HepG2 (cell line): ENCODE data around the gene THRA. TPM values are rescaled to one million over a fixed set of nuclear protein-coding genes. Genes with fewer than 3 reads are reported as not detected.

Experiments used
- ATAC-seq: fragments of 200-7000 bp; cut with Tn5 transposase; 3 replicates; pipeline ENCODE4 v1.9.1; 2020; ENCODE audit warnings: mild to moderate bottlenecking, moderate library complexity
- BruUV-seq: library from RNA; stranded (reverse); fragments of 400-500 nt; replicated peaks from 2 replicates; lab custom pipeline; 2021; lab: Mats Ljungman, UMichigan
- CTCF ChIA-PET: fragments of 300-600 bp; formaldehyde crosslinking; extraction: SDS; loops from one replicate; lab custom pipeline; 2021; ENCODE audit warnings: low total read pairs, inconsistent platforms, low intra/inter-chr PET ratio; lab: Yijun Ruan, JAX
- POLR2A ChIA-PET: fragments of 350-600 bp; sonication (Branson Sonifier 250); formaldehyde crosslinking; loops from one replicate; lab custom pipeline; 2020; ENCODE audit warnings: antibody characterized with exemption, inconsistent platforms; lab: Yijun Ruan, JAX
- DNase-seq: peaks from one replicate; pipeline ENCODE4 v3.0.0-alpha.2; 2015; ENCODE audit warnings: low spot score
- FAIRE-seq: peaks from 3 replicates; lab custom pipeline; 2011; peaks lifted over from hg19 to GRCh38; lab: Jason Lieb, UNC
- H2AFZ ChIP-seq: one replicate; pipeline ENCODE4 v1.6.1; 2011; ENCODE audit warnings: low read length, inconsistent platforms
- H3K27ac ChIP-seq: fragments of 300-600 bp; 3 replicates; pipeline ENCODE4 v1.8.0; 2011; ENCODE audit warnings: mixed run types, mild to moderate bottlenecking, mixed read lengths, low read length, inconsistent platforms; ENCODE audit not compliant: insufficient read depth; ENCODE audit errors: extremely low read length
- H3K27me3 ChIP-seq, 2 experiments: fragments of 200-600 bp in 1 of 2; 2 replicates in 1 of 2; 3 replicates in 1 of 2; pipeline versions ENCODE4 v1.6.0 to v1.8.0; 2011; ENCODE audit warnings: low read length in 2 of 2, mild to moderate bottlenecking in 2 of 2, moderate library complexity in 2 of 2, inconsistent platforms in 1 of 2; ENCODE audit not compliant: insufficient read depth in 2 of 2, control insufficient read depth in 1 of 2
- H3K36me3 ChIP-seq, 2 experiments: fragments of 200-600 bp in 1 of 2; replicated peaks in 1 of 2; 2 replicates in 1 of 2; 3 replicates in 1 of 2; pipeline versions ENCODE4 v1.5.1 to v1.8.0; 2011; ENCODE audit warnings: low read length in 2 of 2, inconsistent platforms in 1 of 2; ENCODE audit not compliant: insufficient read depth in 2 of 2, control insufficient read depth in 1 of 2
- H3K4me1 ChIP-seq: 2 replicates; pipeline ENCODE4 v1.5.1; 2012; ENCODE audit warnings: low read length, inconsistent platforms; ENCODE audit not compliant: insufficient read depth
- H3K4me2 ChIP-seq: 2 replicates; pipeline ENCODE4 v1.6.0; 2011; ENCODE audit warnings: low read depth, low read length, inconsistent platforms
- H3K4me3 ChIP-seq, 3 experiments: fragments of 200-600 bp in 1 of 3; sonication (generic), shearing (Covaris generic) in 1 of 3; replicated peaks in 1 of 3; 2 replicates each; pipeline ENCODE4 v1.5.1; 2011 to 2016; ENCODE audit warnings: low read length in 3 of 3, inconsistent platforms in 2 of 3, low read depth in 2 of 3, mild to moderate bottlenecking in 2 of 3, control low read depth in 1 of 3, mixed read lengths in 1 of 3; ENCODE audit not compliant: insufficient read depth in 1 of 3
- H3K79me2 ChIP-seq: one replicate; pipeline ENCODE4 v1.6.1; 2011; ENCODE audit warnings: low read length, inconsistent platforms; ENCODE audit not compliant: insufficient read depth
- H3K9ac ChIP-seq: 2 replicates; pipeline ENCODE4 v1.6.0; 2011; ENCODE audit warnings: mild to moderate bottlenecking, low read depth, low read length, inconsistent platforms; ENCODE audit not compliant: insufficient read depth
- H3K9me3 ChIP-seq: 2 replicates; pipeline ENCODE4 v1.5.1; 2012; ENCODE audit warnings: mild to moderate bottlenecking, low read length
- H4K20me1 ChIP-seq: 2 replicates; pipeline ENCODE4 v1.6.0; 2011; ENCODE audit warnings: inconsistent platforms, mild to moderate bottlenecking, low read length, moderate library complexity; ENCODE audit not compliant: insufficient read depth
- BCL6 ChIP-seq: IDR thresholded peaks from 2 replicates; pipeline ENCODE4 v1.6.1; 2016; ENCODE audit warnings: missing genetic modification reagents, missing compliant biosample characterization
- KDM6A ChIP-seq: IDR thresholded peaks from 2 replicates; pipeline ENCODE4 v1.6.1; 2016; ENCODE audit warnings: low read depth
- MAF1 ChIP-seq: sonication (generic); formaldehyde crosslinking; IDR thresholded peaks from 2 replicates; pipeline ENCODE4 v1.5.0; 2020; ENCODE audit warnings: missing genetic modification reagents, borderline replicate concordance
- PHF5A ChIP-seq: IDR thresholded peaks from one replicate; pipeline ENCODE4 v1.6.1; 2018; ENCODE audit warnings: low read depth, missing genetic modification reagents; ENCODE audit not compliant: unreplicated experiment
- SETDB1 ChIP-seq: sonication (generic); formaldehyde crosslinking; IDR thresholded peaks from 2 replicates; pipeline ENCODE4 v1.5.1; 2020; ENCODE audit warnings: missing genetic modification reagents, mild to moderate bottlenecking, borderline replicate concordance
- TEAD3 ChIP-seq: optimal IDR thresholded peaks from 2 replicates; pipeline ENCODE3; 2016; ENCODE audit warnings: borderline replicate concordance
- TRIM24 ChIP-seq: sonication (generic); formaldehyde crosslinking; IDR thresholded peaks from 2 replicates; pipeline ENCODE4 v1.8.0; 2022; ENCODE audit warnings: mild to moderate bottlenecking, missing genetic modification reagents
- ZMYM4 ChIP-seq: sonication (generic); formaldehyde crosslinking; IDR thresholded peaks from 2 replicates; pipeline ENCODE4 v1.8.1; 2023; ENCODE audit warnings: mild to moderate bottlenecking, missing genetic modification reagents
- ZNF224 ChIP-seq: sonication (generic); formaldehyde crosslinking; IDR thresholded peaks from 2 replicates; pipeline ENCODE4 v1.5.0; 2020; ENCODE audit warnings: mild to moderate bottlenecking, missing genetic modification reagents
- ZNF552 ChIP-seq: sonication (generic); formaldehyde crosslinking; IDR thresholded peaks from 2 replicates; pipeline ENCODE4 v1.9.0; 2022; ENCODE audit warnings: missing genetic modification reagents, mild to moderate bottlenecking, borderline replicate concordance
- ZNF749 ChIP-seq: sonication (generic); formaldehyde crosslinking; IDR thresholded peaks from 2 replicates; pipeline ENCODE4 v1.8.0; 2022; ENCODE audit warnings: mild to moderate bottlenecking, missing genetic modification reagents, moderate library complexity, borderline replicate concordance
- ZNF768 ChIP-seq: sonication (generic); formaldehyde crosslinking; IDR thresholded peaks from 2 replicates; pipeline ENCODE4 v1.4.0; 2020; ENCODE audit warnings: missing genetic modification reagents
- WGBS: methylation state at CpG from one replicate; pipeline ENCODE4 v1.1.6; 2017; ENCODE audit warnings: low lambda C conversion rate; 5-methylcytosine and 5-hydroxymethylcytosine counted together
- in situ Hi-C: cut with HindIII; loops from 2 replicates; pipeline ENCODE4 v1.10.0; 2017; ENCODE audit warnings: low pct_unique_long_range_greater_than_20kb; ENCODE audit not compliant: extremely low pct_ligation_motif_present
- intact Hi-C: fragments of 100-400 bp; cut with micrococcal nuclease; formaldehyde crosslinking; loops from one replicate; pipeline ENCODE4 v1.10.0; 2022; ENCODE audit not compliant: unreplicated experiment
- polyA plus RNA-seq, 8 experiments: library from polyadenylated mRNA; depleted of rRNA in 3 of 8; stranded (reverse) in 7 of 8; unstranded in 1 of 8; fragments of >200 nt; fragmentation: Illumina TruSeq in 4 of 8; extraction: Trizol in 4 of 8; gene quantifications; 2 replicates each; pipeline versions ENCODE4 v1.2.1 to v1.2.3, GENCODE V29; 2011 to 2016; ENCODE audit warnings: low read depth in 4 of 8, missing spikeins in 1 of 8, mixed read lengths in 1 of 8; ENCODE audit not compliant: insufficient read depth in 1 of 8
- total RNA-seq, 5 experiments: library from RNA; depleted of rRNA; stranded (reverse); fragments of >200 nt; fragmentation: Illumina TruSeq; extraction: Trizol; gene quantifications; 2 replicates each; pipeline ENCODE4 v1.2.3, GENCODE V29; 2016; ENCODE audit warnings: low read depth in 1 of 5
- TF ChIP-seq, protein P1 (sequence below): IDR thresholded peaks from 2 replicates; pipeline ENCODE4 v1.6.1; 2016; ENCODE audit warnings: low read depth, borderline replicate concordance
- TF ChIP-seq, protein P2 (sequence below): sonication (generic); formaldehyde crosslinking; IDR thresholded peaks from 2 replicates; pipeline ENCODE4 v1.9.0; 2021; ENCODE audit warnings: missing genetic modification reagents, mild to moderate bottlenecking, borderline replicate concordance
- TF ChIP-seq, protein P3 (sequence below): sonication (generic); formaldehyde crosslinking; IDR thresholded peaks from 2 replicates; pipeline ENCODE4 v1.4.0; 2020; ENCODE audit warnings: missing genetic modification reagents
- TF ChIP-seq, protein P4 (sequence below): sonication (generic); formaldehyde crosslinking; IDR thresholded peaks from 2 replicates; pipeline ENCODE4 v1.4.0; 2020; ENCODE audit warnings: mild to moderate bottlenecking, missing genetic modification reagents
- TF ChIP-seq, protein P5 (sequence below): IDR thresholded peaks from 2 replicates; pipeline ENCODE4 v1.6.1; 2012; ENCODE audit warnings: inconsistent platforms
- TF ChIP-seq, protein P6 (sequence below): sonication (generic); formaldehyde crosslinking; IDR thresholded peaks from 2 replicates; pipeline ENCODE4 v1.4.0; 2020; ENCODE audit warnings: missing genetic modification reagents, borderline replicate concordance

The THRA gene
- total and polyA plus RNA-seq, 2 of the 13 experiments (the other 11 are each of a cell fraction or from before 2014, with no cell fraction given), result 8.0 to 9.9 TPM

DNA sequence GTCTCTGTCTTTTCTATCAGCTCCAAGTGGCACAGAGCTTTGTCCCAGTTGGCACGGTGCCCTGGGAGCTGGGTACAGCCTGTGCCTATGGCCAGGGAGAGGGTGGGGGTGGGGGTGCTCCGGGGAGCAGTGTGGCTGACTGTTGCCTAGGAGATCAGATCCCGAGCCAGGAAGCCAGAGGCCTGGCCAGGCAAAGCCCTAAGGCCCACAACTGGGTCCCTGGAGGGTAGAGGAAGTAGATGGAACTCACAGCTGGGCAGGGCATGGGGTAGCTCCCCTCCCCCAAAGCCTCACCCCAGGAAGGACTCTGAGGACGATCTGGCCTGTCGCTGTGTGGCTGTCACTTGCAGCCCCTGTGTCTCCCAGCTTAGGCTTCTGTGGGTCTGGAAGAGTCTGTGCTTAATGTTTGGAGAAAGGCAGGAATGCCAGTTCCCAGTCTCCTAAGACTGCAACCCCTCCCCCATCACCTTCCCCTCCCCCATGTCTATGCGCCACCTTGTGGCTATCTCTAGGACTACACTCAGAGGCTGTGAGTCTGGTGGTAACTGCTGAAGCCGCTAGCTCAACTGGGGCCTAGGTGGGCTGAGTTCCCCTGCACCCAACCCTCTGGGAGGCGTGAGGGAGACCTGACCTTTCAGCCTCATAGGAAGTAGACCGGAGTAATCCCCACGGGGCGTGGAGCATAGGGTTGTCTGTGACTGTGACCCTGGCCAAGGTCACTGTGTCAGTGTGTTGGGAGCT, 12.6 kb downstream of the THRA start:
- no TSS peak for BruUV-seq
- TF ChIP-seq, protein P1, sequence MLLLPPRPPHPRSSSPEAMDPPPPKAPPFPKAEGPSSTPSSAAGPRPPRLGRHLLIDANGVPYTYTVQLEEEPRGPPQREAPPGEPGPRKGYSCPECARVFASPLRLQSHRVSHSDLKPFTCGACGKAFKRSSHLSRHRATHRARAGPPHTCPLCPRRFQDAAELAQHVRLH (CRISPR knock-in tag), result 0 out of 2 replicates have a peak, but pooled peaks have one; percentile 85
- TF ChIP-seq SETDB1 (CRISPR knock-in tag), result no peak
- TF ChIP-seq, protein P2, sequence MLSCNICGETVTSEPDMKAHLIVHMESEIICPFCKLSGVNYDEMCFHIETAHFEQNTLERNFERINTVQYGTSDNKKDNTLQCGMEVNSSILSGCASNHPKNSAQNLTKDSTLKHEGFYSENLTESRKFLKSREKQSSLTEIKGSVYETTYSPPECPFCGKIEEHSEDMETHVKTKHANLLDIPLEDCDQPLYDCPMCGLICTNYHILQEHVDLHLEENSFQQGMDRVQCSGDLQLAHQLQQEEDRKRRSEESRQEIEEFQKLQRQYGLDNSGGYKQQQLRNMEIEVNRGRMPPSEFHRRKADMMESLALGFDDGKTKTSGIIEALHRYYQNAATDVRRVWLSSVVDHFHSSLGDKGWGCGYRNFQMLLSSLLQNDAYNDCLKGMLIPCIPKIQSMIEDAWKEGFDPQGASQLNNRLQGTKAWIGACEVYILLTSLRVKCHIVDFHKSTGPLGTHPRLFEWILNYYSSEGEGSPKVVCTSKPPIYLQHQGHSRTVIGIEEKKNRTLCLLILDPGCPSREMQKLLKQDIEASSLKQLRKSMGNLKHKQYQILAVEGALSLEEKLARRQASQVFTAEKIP (CRISPR knock-in tag), result no peak
- TF ChIP-seq, protein P3, sequence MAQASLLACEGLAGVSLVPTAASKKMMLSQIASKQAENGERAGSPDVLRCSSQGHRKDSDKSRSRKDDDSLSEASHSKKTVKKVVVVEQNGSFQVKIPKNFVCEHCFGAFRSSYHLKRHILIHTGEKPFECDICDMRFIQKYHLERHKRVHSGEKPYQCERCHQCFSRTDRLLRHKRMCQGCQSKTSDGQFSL (CRISPR knock-in tag), result peak; percentile 63; the same call in 1 of the 2 replicates
- TF ChIP-seq, protein P4, sequence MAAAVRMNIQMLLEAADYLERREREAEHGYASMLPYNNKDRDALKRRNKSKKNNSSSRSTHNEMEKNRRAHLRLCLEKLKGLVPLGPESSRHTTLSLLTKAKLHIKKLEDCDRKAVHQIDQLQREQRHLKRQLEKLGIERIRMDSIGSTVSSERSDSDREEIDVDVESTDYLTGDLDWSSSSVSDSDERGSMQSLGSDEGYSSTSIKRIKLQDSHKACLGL, result 0 out of 2 replicates have a peak, but pooled peaks have one; percentile 21
- TF ChIP-seq ZMYM4 (CRISPR knock-in tag), result peak; percentile 58; the same call in 1 of the 2 replicates
- TF ChIP-seq TRIM24 (CRISPR knock-in tag), result no peak
- peak; percentile 56 for TF ChIP-seq TEAD3 (CRISPR knock-in tag)
- TF ChIP-seq PHF5A, result peak; percentile 66
- TF ChIP-seq, protein P5, sequence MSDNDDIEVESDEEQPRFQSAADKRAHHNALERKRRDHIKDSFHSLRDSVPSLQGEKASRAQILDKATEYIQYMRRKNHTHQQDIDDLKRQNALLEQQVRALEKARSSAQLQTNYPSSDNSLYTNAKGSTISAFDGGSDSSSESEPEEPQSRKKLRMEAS, result peak; percentile 68; the same call in 1 of the 2 replicates
- TF ChIP-seq ZNF552 (CRISPR knock-in tag), result no peak
- TF ChIP-seq ZNF768 (CRISPR knock-in tag), result peak; percentile 40; the same call in 1 of the 2 replicates
- TF ChIP-seq BCL6 (CRISPR knock-in tag), result no peak; the same call in 1 of the 2 replicates
- TF ChIP-seq, protein P6, sequence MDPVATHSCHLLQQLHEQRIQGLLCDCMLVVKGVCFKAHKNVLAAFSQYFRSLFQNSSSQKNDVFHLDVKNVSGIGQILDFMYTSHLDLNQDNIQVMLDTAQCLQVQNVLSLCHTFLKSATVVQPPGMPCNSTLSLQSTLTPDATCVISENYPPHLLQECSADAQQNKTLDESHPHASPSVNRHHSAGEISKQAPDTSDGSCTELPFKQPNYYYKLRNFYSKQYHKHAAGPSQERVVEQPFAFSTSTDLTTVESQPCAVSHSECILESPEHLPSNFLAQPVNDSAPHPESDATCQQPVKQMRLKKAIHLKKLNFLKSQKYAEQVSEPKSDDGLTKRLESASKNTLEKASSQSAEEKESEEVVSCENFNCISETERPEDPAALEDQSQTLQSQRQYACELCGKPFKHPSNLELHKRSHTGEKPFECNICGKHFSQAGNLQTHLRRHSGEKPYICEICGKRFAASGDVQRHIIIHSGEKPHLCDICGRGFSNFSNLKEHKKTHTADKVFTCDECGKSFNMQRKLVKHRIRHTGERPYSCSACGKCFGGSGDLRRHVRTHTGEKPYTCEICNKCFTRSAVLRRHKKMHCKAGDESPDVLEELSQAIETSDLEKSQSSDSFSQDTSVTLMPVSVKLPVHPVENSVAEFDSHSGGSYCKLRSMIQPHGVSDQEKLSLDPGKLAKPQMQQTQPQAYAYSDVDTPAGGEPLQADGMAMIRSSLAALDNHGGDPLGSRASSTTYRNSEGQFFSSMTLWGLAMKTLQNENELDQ (CRISPR knock-in tag), result no peak
- TF ChIP-seq ZNF749 (CRISPR knock-in tag), result no peak
- no peak for TF ChIP-seq ZNF224 (CRISPR knock-in tag)
- TF ChIP-seq KDM6A (CRISPR knock-in tag), result no peak
- no peak for TF ChIP-seq MAF1 (CRISPR knock-in tag)

More for the DNA sequence above, 12.6 kb downstream of the THRA start:
- WGBS, result 61% methylated on average over 8 of the region's 11 CpGs
- peaks cover 49% of the 10 kb centered on the region for H3K4me1 ChIP-seq
- peaks cover 1 to 4% of the 10 kb centered on the region in 2 experiments; a peak in 1 of 5 replicates for H3K36me3 ChIP-seq
- no peak overlapping the region for H3K9ac ChIP-seq
- CTCF ChIA-PET, result interaction anchor here (0.6 to 2.4 kb wide), 9 partner anchors 11 to 61 kb away, joined by 3 to 25 read pairs (median 4); partner anchors contain the start of gene THRA
- no peak overlapping the region for H2AFZ ChIP-seq
- H4K20me1 ChIP-seq, result no peaks in the 10 kb centered on the region
- in situ Hi-C loops, result no loop called here
- FAIRE-seq (peak; percentile 95), DNase-seq (peak; percentile 71), ATAC-seq (peak; percentile 76)
- H3K4me3 ChIP-seq, result no peak overlapping the region
- intact Hi-C loops, result loop anchor here (2.0 kb wide), 2 partner anchors 37 to 61 kb away; partner anchors contain the start of gene CSF3
- POLR2A ChIA-PET, result interaction anchor here (0.8 to 2.2 kb wide), 13 partner anchors 9 to 65 kb away, joined by 3 to 23 read pairs (median 8); partner anchors contain the start of genes CASC3, CSF3, MED24 and NR1D1
- H3K27ac ChIP-seq, result peak overlapping the region; percentile 16
- H3K4me2 ChIP-seq, result peak overlapping the region; percentile 15; the same call in 1 of the 2 replicates
- H3K9me3 ChIP-seq, result no peaks in the 10 kb centered on the region
- H3K27me3 ChIP-seq, result no peaks in the 10 kb centered on the region
- H3K79me2 ChIP-seq, result no peaks in the 10 kb centered on the region
